HG02763 (cell line): Measurements from ENCODE around the gene ATP5PO.

Experiments used
- ATAC-seq: cut with Tn5 transposase; IDR thresholded peaks from one replicate; pipeline ENCODE4 v1.9.1; 2021; ENCODE audit warnings: mild to moderate bottlenecking, moderate library complexity; ENCODE audit not compliant: unreplicated experiment

ATP5PO gene, protein sequence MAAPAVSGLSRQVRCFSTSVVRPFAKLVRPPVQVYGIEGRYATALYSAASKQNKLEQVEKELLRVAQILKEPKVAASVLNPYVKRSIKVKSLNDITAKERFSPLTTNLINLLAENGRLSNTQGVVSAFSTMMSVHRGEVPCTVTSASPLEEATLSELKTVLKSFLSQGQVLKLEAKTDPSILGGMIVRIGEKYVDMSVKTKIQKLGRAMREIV

DNA sequence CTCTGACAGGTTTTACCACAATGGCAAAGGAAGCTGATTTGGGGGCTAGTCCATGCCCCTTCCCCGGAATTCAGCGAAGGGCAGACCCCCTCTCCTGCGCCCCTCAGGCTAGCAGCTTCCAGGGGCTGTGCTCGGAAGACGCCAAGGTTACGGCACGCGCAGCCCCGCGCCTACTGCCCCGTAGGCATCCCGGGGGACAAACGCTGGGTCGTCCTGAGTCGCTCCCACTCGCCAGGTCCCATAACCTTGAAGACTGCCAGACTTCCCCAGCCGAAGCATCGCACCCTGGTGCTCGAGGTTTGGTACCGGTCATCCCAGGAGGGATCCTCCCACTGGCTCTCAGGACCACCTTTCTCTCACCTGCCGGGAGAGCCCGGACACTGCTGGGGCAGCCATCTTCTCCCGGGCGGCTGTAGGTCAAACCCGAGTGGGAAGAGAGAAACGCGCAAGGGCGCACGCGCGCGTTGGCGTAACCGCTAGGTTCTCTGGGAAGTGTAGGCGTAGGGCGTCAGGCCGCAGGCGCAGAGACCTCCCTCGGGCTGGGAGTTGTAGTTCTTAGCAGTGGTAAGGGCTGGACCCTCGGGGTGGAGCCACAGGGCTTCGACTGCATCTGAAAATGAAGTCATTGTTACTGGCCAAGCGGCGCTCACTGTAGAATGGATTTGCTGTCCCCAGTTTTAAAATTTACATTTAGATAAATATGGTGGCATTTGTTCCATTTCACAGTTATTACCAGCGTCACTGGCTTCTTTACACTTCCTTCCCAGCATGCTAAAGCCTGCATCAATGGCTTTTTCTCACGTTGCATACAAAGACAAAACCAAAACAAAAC is at the start of gene ATP5PO:
Gene ATP5PO (minus strand): TSS at position 437 of the 832 bp plus-strand sequence. CDS start 41 bp downstream, at position 396.
- ATAC-seq = peak; percentile 98

DNA sequence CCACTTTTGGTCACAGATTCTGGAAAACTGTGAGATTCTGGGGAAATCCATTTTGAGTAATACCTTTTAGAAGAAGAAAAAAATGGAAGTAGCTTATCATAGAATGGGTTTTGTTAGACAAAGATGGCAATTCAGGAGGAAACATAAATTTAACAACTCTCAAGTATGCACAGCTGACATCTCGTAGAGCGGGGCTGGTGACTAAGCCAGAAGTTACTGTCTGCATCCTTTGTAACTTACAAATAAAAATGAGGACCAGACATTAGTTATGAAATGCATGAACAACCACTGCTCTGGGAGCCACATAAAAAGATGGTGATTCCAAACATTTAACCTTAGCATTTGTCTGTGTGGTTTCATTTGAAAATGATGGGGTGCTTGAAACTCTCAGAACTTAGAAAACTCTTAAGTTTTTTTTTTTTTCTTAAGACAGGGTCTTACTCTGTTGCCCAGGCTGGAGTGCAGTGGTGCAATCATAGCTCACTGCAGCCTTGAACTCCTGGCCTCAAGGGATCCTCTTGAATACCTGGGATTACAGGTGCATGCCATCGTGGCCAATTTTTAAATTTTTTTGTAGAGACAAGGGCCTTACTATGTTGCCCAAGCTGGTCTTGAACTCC is 49.2 kb upstream of the ATP5PO start:
- no peak for ATAC-seq

DNA sequence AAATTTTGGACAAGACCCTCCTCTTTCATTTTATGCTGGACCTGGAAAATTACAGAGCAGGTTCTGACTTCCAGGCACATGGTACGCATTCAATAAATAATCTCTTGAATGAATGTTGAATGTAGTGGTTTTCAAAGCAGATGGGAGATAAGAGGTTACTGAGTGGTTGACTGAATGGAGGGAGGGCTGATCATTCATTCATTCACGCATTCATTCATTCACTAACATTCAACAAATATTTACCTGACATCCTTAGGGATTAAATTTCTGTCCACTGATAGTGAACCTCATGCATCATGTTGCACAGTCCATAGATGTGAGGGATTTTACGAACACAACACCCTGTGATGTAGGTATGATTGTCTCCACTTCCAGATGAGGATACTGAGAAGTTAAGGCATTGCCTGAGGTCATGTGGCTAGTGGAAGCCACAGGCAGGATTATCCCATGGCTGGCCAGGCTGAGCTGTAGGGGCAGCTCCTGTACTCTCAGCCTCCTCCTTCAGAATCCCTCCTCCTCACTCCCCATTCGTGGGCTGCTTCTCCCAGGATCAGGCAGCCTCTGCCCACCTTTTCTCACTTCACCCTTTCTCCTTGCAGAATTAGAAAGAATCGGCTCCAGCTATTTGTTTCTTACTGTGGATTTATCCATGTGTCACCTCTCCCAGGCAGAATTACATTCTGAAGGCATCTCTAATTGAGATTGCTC is 48.4 kb upstream of the ATP5PO start:
- no peak for ATAC-seq

DNA sequence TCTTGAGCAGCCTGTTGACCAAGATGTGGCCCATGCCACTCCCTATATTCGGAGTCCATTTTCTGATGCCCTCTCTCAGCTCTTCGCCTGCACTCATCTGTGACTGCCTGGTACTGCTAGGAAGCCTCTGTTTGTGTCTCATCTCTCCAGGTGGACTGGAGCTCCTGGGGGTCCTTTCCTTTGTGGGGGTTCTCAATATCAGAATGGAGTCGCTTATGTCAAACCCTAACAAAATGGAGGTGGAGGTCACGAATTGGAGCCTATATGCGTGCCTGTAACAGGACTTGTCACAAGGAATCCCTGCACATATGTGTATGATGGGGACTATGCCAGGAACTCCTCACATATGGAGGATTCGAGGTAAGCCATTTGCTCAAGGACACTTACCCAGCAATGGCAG is 46.7 kb upstream of the ATP5PO start:
- no peak for ATAC-seq

DNA sequence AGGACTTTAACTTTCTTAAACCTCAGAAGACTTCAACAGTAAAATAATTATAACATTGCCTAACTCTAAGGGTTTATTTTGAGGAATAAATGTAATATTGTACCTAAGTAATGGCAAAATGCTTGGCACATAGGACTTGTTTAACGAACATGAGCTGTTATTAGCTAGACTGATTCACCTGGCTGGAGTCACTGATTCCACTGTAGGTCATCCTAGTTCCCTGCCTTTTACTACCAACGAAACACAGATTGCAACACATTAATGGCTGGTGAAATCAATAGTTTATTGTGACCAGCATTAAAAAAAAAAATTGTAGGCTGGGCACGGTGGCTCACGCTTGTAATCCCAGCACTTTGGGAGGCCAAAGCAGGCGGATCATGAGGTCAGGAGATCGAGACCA is 45.5 kb upstream of the ATP5PO start:
- no peak for ATAC-seq

DNA sequence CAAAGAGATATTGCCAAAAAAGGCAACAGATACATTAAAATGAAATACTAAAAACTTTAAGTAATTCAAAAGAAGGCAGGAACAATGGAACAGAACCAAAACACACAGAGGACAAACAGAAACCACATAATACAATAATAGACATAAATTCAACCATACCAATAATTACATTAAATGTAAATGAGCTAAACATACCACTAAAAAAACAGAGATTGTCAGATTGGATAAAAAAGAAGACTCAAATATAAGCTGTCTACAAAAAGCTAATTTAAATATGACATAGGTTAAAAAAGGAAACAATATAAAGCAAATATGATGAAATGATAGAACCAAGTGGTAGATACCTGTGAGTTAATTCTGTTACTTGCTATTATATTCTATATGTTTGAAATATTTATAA is 44.1 kb upstream of the ATP5PO start:
- ATAC-seq = no peak

DNA sequence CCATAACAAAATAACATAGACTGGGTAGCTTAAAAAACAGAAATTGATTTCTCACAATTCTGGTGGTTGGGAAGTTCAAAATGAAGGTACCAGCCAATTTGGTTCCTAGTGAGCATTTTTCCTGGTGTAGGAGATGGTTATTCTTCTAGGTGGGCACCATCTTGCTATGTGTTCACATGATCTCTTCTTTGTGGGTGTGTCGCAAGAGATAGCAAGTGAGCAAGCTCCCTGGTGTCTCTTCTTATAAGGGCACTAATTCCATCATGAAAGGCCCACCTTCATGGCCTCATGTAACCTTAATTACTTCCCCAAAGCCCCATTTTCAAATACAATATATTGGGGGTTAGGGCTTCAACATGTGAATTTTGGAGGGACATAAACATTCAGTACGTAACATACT is 38.8 kb upstream of the ATP5PO start:
- ATAC-seq = no peak

DNA sequence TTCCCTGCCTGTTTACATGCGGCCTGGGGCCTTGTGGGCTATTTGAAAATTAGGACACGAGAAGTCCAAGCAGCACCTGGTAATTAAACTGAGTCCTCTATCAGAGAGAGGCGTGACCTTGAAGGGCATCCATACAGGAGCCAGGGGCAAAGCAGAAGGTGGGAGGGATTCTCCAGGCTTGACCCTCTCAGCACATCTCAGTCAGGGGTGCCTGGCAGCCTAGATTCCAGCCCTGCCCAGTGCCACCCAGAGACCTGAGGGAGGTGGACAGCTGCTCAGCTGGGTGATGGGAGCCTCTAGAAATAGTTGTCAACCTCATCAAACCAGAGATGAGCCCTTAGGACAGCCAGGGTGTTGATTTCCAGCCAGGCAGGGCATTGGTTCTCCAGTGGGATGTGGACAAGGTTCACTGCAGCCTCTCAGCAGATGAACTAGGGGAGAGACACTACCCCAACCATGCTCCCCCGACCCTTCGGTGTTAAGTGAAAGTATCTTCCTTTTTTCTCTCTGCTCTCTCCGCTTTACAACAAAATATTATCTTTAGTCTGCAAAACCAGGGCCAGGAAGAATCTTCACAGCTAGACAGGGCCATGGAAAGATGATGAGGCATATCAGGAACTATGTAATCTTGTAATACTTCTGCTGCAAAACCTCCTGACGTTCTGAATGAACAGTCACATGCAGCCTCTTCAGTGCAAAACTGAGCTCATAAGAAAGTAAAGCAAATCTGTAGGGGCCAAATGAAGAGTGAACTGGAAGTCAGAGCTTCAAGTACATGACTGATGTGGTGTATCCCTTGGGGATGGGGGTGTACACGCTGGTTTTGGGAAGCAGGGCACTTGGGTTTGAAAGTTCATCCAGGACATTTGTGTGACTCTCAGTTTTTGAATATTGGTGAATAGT is 35.9 kb upstream of the ATP5PO start:
- ATAC-seq = no peak

DNA sequence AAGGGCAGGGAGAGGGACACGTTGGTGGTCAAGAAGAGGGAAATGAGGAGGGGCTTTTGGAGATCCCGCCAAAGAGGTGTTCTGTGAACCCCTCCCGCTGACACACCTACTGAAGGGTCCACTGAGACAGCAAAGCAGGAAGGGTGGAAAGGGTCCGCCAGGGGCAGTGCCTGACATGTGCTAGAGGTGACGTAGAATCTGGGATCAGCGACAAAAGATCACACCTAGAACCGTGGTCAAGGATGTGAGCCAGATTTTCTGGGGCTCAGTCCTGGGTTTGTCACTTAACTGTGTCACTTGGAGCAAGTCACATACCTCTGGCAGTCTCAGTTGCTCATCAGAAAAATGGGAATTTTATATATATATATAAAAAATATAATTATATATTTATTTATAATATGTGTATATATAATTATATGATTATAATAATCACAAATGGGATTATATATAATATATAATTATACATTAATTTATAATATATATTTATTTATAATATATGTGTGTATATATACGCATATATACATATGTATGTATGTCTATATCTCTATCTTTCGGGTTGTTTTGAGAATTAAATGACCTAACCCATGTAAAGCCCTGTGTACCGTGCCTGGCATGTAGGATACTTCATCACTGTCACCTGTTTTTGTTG is 35.0 kb upstream of the ATP5PO start:
- no peak for ATAC-seq

DNA sequence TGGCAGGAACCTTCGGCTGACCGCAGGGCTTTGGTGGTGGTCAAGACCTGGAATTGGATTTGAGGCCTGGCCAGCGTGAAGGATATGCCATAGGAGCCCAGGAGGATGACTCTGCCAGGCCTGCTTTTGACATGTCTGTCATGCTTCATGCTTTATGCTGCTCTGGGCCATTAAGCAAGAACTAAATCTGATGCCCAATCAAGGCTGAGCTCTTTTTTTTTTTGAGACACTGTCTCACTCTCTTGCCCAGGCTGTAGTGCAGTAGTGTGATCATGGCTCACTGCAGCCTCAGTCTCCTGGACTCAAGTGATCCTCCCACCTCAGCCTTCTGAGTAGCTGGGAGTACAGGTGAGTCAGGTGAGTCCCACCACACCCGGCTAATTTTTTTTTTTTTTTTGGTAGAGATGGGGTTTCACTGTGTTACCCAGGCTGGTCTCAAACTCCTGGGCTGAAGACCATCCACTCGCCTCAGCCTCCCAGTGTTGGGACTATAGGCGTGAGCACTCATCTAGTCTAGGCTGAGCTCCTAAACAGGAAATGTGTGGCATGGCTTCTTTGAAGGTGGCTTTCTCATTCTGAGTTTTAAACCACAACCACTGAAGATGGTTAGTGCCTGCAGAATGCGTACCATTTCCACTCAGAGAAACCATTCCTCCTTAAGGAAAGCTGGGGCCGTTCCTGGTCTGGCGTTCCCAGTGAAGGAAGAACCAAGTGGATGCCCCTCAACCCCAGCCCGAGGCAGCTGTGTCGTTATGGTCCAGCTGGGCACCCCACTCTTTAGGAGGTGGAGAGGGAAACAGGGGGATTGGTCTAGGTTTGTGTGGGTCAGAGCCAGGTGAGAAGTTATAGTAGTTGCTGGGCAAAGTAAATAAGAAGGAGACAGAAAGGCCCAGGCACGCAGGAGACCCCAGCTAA is 34.2 kb upstream of the ATP5PO start:
- no peak for ATAC-seq

DNA sequence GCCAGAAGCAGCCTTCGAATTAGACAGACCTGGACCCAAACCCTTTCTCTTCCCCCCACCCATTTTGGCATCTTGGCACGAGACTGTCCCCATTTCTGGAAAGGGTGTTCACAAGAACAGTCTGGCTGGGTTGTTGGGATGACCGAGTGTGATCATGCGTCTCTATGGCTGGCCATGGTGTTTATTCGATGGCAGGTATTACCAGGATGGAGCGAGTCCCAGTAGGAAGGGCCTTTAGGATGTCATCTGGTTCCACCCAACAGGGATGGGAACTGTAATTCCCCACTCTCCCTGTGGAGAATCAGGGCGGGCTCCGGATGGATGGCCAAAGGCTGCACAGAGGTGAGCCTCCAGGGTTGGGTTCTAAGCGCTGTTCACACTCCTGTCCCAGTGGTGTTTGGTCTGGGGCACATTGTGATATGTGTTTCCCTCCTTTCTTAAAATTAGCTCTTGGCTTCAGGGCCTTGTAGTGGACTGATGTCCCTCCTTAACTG is 33.4 kb upstream of the ATP5PO start:
- no peak for ATAC-seq

DNA sequence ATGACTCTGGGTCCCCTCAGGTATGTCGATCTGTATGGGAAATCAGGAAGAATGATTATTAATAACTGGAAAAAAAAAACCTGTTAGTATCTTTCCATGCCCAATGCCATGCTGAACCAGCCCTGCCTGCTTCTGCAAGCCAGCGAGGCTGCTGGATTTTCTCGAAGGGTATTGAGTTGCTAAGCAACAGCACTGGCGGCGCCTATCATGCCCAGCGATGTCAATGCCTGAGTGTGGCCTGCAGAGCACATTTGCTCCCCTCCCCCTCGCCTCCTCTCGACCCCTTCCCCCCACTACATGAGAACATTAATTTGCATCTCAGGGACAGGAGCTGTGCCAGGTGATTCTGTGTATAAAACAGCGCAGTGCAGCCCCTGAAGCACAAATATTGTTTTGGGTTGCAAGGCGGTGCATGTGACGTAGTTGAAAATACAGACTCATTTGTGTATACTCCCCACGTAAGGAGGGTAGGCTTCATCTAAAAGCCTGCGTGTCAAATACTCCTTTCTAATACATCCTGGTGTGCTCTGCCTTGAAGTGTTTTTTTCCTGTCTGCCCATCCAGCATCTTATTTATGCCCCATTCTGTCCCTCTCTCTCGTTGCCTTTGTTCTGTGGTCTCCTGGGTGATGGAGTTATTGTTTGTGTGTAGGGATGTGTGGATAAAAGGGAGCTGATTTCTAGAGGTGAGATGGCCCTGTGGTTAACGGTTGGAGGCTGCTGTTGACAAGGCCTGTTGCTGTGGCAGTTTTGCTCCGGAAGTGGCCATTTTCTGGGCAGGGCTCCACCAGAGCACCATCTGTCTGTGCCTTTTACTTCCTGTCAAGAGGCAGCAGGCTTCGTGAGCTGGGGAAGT is 32.7 kb upstream of the ATP5PO start:
- ATAC-seq = peak; percentile 41

DNA sequence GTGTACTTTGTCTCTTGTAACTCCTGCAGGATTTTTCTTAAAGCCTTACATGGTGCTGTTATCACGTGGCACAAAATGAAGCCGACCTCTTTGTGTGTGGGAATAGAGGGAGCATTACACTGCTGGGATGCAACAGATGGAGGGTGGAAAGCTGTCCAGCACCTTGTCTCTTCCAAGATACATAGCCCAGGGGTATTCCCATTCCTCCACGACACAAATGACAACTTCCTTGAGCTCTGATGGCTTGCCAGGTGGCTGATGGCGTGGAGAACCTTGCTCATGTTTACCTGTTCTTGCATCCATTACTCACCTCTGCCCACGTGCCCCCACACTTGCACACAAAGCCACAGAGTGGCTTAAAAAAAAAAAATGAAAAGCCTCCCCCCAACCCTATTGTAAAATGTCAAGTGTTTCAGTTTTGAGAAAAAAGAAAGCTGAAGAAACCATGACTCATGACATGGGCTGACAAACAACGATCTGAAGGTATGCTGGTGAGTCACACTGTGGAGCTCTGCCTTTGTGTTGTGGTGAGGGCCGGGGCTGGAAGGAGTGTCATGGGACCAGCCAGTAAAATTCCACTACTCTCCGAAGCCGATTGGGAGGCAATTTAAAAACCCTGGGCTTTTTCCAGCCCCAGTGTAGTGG is 32.0 kb upstream of the ATP5PO start:
- peak; percentile 54 for ATAC-seq

DNA sequence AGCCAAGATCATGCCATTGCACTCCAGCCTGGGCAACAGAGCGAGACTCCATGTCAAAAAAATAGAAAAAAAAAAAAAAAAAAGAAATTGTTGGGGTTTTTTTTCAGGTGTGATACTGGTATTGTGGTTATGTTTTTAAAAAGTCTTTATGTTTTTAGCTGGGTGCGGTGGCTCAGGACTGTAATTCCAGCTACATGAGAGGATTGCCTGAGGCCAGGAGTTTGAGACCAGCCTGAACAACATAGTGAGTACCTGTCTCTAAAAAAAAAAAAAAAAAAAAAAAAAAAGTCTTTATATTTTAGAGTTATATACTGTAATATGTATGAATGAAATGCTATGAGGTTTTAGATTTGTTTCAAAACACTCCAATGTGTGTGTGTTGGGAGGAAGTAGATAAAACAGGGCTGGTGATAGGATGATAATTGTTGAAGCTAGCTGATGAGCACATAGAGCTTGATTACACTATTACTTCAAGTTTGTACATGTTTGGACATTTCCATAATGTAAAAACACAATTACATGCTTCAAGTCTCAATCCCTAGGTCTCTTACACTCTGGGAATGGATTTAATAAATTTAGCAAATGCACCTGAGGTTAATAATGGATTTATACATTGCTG is 30.2 kb upstream of the ATP5PO start:
- no peak for ATAC-seq

DNA sequence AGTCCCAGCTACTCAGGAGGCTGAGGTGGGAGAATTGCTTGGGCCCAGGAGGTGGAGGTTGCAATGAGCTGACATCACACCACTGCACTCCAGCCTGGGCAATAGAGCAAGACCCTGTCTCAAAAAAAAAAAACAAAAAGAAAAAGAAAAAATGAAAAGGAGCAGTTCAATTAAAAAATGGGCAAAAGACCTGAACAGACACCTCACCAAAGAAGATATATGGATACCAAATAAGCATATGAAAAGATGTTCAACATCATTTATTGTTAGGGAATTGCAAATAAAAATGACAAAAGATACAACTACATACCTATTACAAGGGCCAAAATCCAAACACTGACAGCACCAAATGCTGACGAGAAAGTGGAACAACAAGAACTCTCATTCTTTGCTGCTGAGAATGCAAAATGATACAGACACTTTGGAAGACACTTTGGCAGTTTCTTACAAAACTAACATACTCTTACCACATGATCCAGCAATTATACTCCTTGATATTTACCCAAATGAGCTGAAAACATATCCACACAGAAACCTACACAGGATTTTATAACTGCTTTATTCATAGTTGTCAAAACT is 28.7 kb upstream of the ATP5PO start:
- ATAC-seq = no peak

DNA sequence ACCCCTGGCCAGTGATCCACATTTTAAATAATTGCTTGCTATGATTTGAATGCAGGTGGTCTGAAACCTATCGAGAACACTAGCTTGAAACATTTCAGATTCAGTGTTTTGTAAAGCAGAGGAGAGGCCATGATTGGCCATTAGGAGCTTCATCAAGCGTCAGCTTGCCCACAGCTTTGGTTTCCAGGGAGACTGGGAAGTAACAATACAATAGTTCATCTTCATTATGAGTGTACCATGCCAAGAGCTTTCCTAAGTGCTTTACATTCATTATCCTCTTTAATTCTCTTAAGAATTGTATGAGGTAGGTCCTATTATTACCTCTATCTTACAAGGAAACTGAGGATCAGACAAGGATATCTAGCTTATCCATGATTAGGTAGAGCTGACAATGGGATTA is 27.7 kb upstream of the ATP5PO start:
- no peak for ATAC-seq
